Stimulated activated CD8-positive, alpha-beta memory T cell treated with anti-CD3 and anti-CD28 coated beads, Interleukin-12 subunit alpha, Interleukin-12 subunit beta, amount 100 ng/mL, for 4 hours (primary cell): ENCODE results near the gene CDIP1.

Experiments
- DNase-seq: peaks from one replicate; pipeline ENCODE4 v3.0.0-alpha.2; 2020; ENCODE audit warnings: low read depth

CDIP1 gene

GRCh38 chr16:4487955-4488498 lies 50.5 kb downstream of the CDIP1 start:
- no peak for DNase-seq

- DNase-seq, result no peak
Observed at GRCh38 chr16:4486126-4486893, 52.3 kb downstream of the CDIP1 start.

GRCh38 chr16:4481963-4482362 lies 56.6 kb downstream of the CDIP1 start:
- no peak for DNase-seq

- no peak for DNase-seq
Observed at GRCh38 chr16:4481526-4481925, 57.0 kb downstream of the CDIP1 start.

GRCh38 chr16:4477966-4478365 lies 60.6 kb downstream of the CDIP1 start:
- no peak for DNase-seq

- DNase-seq, result peak; percentile 92
Observed at GRCh38 chr16:4475880-4476788, 62.4 kb downstream of the CDIP1 start, which contains the start of gene HMOX2. TSS of gene HMOX2 (plus strand) at chr16:4476398. CDS start at chr16:4505525, 29,127 bp downstream.

- DNase-seq, result peak; percentile 67
Observed at GRCh38 chr16:4474192-4474961, 64.2 kb downstream of the CDIP1 start, which contains the start of gene NMRAL1. TSS of gene NMRAL1 (minus strand) at chr16:4474625. CDS start at chr16:4474132, 493 bp downstream.

GRCh38 chr16:4472880-4473279 lies 65.7 kb downstream of the CDIP1 start:
- DNase-seq, result no peak

GRCh38 chr16:4471869-4472268 lies 66.7 kb downstream of the CDIP1 start:
- no peak for DNase-seq

- no peak for DNase-seq
Observed at GRCh38 chr16:4468972-4469371, 69.6 kb downstream of the CDIP1 start.

- DNase-seq, result no peak
Observed at GRCh38 chr16:4467916-4468315, 70.7 kb downstream of the CDIP1 start.

- peak; percentile 61 for DNase-seq
Observed at GRCh38 chr16:4465977-4466779, 72.4 kb downstream of the CDIP1 start.

GRCh38 chr16:4463522-4464163 lies 74.9 kb downstream of the CDIP1 start:
- DNase-seq, result no peak

- no peak for DNase-seq
Observed at GRCh38 chr16:4461250-4462085, 77.1 kb downstream of the CDIP1 start.

- DNase-seq, result no peak
Observed at GRCh38 chr16:4460936-4461249, 77.7 kb downstream of the CDIP1 start.
